ENCODE results near the gene HOXD12.

GRCh38 chr2:176126929-176127773 lies 27.6 kb downstream of the HOXD12 start:
- TF ChIP-seq EZH2phosphoT487 (IDR thresholded peaks at IDR 0.05; ENCODE audit: borderline replicate concordance, low read length) (no peak), CTCF (IDR thresholded peaks at IDR 0.05; ENCODE audit: low read depth, low read length, poor library complexity, severe bottlenecking) (peak; percentile 83)

Data from DOHH2 (cell line).